HG03565 (cell line): ENCODE data around the gene CSNK2A1.

ENCODE experiments used
- ATAC-seq: cut with Tn5 transposase; IDR thresholded peaks from one replicate; pipeline ENCODE4 v1.9.1; 2021; ENCODE audit warnings: mild to moderate bottlenecking, moderate library complexity; ENCODE audit not compliant: unreplicated experiment

Gene CSNK2A1

GRCh38 chr20:568097-568652 is 24.6 kb upstream of the CSNK2A1 start:
- ATAC-seq: no peak

DNA sequence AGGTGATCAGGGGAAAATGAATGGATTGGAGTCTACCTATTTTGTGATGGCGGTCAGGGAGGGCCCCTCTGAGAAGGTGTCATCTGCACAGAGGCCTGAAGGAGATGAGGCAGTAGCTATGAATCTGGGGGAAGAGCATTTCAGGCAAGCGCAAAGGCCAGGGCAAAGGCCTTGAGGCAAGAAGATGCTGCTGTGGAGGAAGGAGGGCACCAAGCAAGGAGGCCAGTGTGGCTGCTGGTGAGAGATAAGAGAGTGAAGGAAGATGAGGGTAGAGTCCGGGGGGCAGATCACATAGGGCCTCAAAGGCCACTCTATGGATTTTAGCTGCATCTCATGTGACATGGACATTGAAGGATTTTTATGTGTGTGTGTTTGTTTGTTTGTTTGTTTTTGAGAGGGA is 20.6 kb upstream of the CSNK2A1 start:
- no peak for ATAC-seq

DNA sequence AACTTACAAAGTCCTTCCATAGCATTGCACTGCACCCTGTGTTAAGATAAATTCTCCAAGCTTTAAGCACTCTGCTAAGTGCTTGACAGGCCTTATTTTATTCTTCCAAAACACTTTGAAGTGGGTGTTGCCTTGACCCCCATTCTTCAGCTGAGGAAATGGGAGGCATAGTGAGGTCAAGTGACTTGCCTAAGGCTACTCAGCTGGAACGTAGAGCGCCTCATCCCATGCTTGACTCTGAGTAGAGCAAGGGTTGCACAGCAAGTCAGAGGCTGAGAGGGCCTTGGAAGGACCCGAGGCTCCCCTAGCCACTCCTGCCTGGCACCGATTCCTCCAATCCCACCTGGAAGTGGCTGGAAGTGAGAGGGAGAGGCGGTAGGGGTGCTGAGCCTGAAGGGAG is 19.6 kb upstream of the CSNK2A1 start:
- ATAC-seq: no peak

DNA sequence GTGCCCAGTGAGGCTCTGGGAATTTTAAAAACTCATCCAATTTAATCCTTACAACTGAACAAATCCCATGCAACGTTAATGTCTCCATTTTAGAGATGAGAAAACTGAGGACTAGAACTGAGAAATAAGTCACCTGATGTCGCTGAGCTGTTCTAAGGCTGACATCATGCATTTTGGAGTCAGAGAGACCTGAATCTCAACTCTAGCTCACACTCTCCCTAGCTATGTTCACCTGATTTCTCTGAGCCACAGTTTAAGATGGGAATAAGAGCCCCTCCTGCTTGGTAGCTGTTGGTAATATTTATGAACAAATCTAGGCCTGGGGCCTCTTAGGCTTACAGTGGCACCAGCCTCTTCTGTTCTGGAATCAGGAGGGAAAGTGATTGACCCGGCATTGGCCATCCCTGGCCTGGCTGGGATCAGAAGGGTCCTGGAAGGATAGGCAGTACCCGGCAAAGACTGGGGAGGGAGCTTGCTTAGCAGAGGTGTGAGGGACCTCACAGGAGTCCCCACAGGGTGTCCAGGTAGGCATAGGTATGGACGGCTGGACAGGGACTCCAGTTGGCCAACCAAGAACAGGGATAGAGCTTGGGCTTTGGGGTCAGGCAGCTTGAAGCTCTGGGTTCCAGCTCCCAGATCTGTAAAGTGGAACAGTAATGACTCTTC is 18.8 kb upstream of the CSNK2A1 start:
- no peak for ATAC-seq

DNA sequence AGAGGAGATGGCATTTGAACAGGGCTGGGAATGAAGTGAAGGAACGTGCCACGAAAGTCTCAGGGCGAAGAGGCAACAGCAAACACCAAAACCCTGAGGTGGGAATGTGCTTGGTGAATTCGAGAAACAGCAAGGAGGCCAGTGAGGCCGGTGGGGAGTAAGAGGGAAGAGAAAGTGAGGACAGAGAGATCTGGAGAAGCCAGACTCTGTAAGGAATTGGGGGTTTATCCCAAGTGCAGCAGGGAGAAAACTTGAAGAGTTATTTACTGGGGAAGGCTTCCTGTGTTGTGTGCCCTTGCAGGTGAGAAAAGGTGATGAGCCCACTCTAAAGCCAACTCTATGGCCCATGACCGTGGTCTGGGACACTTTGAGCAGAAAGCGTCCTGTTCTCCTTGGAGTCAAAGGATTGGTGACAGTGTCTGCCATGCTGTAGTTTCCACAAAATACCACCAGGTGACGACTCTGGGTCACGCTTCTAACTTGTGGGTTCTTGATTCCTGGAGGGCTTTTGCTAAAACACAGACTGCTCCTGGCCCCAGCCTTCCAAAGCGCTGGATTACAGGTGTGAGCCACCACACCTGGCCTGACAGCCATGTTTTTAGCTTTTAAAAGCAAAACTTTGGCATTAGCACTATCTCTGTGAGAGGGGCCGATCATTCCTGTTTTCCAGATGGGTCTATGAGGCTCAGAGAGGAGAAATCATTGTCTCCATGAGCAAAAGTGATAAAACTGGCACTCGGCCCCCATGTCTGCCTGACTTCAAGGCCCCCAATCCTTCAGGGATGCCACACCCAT is 18.0 kb upstream of the CSNK2A1 start:
- no peak for ATAC-seq

DNA sequence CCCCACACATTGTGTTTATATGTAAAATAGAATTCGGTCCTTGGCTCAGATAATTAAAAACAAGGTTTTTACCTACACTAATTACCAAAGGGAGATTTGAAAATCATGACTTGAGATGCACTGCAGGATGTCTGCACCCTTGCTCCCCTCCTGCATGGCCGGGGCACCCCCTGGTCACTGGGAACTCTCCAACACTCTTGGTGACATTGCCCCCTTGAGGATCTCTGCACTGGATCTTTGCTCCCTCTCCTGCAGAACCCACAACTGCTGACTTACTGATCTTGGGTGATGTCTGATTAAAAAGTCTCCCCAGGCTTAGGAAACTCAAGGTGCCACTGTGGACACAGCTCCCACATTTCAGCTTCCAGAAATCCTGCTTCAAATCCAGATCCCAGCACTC is 17.1 kb upstream of the CSNK2A1 start:
- no peak for ATAC-seq

DNA sequence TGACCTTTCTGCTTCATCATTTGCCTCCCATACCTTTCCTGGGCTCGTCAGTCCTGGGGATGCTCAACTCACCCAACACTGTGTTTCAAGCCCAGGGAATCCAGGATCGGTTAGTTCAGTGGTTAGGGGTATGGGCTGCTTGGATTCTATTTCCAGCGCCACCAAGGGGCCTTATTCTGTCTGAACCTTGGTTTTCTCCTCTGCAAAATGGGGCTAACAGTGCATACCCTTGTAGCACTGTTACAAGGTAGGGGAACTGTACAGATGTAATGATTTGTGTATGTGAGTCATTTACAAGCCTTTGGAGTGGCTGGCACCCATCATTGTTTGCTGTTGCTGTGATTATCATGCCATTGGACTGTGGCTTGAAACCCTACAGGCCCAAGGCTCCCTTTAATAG is 14.5 kb upstream of the CSNK2A1 start:
- ATAC-seq: no peak

DNA sequence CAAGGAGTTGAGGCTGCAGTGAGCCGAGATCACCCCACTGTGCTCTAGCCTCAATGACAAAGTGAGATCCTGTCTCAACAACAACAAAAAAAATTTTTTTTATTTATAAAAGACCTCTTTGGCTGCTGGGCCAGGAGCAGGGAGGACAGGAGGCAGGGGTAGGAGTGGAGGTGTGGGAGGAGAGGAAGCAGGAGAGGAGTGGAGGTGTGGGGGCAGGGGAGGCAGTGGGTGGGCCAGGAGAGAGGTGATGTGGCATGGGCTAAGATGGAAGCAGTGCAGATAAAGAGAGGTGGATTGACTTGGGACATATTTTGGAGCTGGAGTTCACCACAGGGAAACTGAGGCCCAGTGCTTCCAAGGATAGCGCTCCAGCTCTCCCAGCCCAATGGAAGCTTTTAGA is 13.4 kb upstream of the CSNK2A1 start:
- ATAC-seq: no peak

GRCh38 chr20:555976-556385 is 12.4 kb upstream of the CSNK2A1 start:
- no peak for ATAC-seq

GRCh38 chr20:550611-551010 is 7.0 kb upstream of the CSNK2A1 start:
- ATAC-seq: no peak

- ATAC-seq: no peak
Observed at GRCh38 chr20:549722-550496, 6.3 kb upstream of the CSNK2A1 start.

GRCh38 chr20:548906-549305 is 5.3 kb upstream of the CSNK2A1 start:
- ATAC-seq: no peak

GRCh38 chr20:547394-547793 is 3.8 kb upstream of the CSNK2A1 start:
- ATAC-seq: no peak

DNA sequence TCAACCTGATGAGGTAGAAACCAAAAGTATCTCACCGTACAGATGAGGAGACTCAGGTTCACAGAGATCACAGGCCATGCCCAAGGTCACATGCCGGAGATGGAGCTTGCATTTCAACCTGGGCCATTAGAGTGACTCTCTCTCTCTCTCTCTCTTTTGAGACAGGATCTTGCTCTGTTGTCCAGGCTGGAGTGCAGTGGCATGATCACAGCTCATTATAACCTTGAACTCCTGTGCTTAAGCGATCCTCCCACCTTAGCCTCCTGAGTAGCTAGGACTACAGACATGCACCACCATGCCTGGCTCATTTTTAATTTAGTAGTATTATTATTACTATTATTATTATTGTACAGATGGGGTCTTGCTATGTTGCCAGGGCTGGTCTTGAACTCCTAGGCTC is 2.8 kb upstream of the CSNK2A1 start:
- no peak for ATAC-seq

DNA sequence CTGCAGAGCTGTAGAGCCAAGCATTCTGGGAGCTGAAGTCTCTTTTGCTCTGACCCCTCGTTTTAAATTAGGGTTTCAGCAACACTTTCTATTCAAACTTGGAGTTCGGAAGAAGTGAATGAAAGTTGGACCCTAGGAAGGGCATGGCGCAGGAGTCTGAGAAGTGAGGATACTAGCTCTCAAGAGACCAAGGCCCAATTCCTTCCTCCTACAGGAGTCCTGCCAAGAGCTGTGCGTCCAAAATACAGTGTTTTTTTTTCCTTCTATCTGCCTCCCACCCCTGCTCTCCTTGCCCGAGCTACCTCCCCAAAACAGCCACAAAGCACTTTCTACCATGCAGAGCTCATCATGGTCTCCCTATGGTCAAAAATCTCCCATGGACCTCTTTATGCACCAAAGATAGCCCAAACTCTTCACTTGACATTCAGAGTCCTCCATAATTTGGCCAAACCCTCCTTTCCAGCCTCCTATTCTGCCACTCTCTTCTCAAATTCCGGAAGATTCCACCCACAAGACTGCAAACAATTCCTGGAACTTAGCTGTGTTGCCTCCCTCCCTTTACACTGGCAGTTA is 649 bp upstream of the CSNK2A1 start:
- no peak for ATAC-seq

- ATAC-seq: no peak
Observed at GRCh38 chr20:542777-543368, 717 bp downstream of the CSNK2A1 start.

- no peak for ATAC-seq
Observed at GRCh38 chr20:540391-541201, 3.0 kb downstream of the CSNK2A1 start.

- ATAC-seq: no peak
Observed at GRCh38 chr20:539848-540247, 3.7 kb downstream of the CSNK2A1 start.

DNA sequence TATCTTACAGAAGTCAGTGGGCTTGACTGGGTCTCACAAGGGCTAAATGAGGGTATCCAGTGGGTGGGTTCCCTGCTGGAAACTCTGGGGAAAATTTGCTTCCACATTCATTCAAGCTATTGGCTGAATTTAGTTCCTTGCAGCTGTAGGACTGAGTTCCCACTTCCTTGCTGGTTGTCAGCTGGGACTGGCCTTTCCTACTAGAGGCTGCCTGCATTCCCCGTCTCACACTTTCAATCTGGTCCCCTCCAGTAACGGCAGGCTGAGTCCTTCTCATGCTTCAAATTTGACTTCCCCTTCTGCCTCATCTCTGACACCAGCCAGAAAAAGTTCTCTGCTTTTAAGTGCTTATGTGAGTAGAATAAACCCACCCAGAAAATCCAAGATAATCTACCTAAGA is 4.4 kb downstream of the CSNK2A1 start:
- ATAC-seq: no peak

- no peak for ATAC-seq
Observed at GRCh38 chr20:537983-538382, 5.6 kb downstream of the CSNK2A1 start.
